ENCODE results near the gene PNCK. TPM values are rescaled to one million over a fixed set of nuclear protein-coding genes. Genes with fewer than 3 reads are reported as not detected.
"Not testable (repeated sequence)": the region's sequence is repeated elsewhere in the genome, so short reads cannot be mapped to it uniquely, and the experiment has no call there.

The PNCK gene
- total RNA-seq, 1 experiment from 2014 or later = 0.70 TPM

GRCh38 chrX:153686711-153687110, 13.1 kb upstream of the PNCK start:
- no peak for DNase-seq (ENCODE audit: low spot score)

GRCh38 chrX:153685751-153686696, 12.4 kb upstream of the PNCK start:
- DNase-seq (ENCODE audit: low spot score) = no peak

DNA sequence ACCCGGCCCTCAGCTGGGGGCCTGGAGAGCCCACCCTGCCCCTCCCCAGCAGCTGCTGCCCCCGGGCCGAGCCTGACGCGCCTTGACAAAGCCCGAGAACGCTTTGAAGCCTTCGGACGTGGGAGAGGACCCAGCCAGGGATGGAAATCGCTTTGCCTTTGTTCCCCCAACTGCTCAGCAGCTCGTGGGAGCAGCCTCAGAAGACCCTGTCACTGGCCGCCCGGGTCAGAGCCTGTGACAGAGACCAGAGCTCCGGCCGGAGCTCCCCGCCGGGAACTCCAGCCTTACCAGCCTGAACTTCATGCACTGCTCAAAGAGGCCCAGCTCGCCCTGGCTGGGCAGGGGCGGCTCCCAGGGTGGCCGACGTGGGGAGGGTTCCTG, 11.5 kb upstream of the PNCK start:
- DNase-seq (ENCODE audit: low spot score) = no peak

GRCh38 chrX:153684467-153685155, 11.0 kb upstream of the PNCK start:
- no peak for DNase-seq (ENCODE audit: low spot score)

DNA sequence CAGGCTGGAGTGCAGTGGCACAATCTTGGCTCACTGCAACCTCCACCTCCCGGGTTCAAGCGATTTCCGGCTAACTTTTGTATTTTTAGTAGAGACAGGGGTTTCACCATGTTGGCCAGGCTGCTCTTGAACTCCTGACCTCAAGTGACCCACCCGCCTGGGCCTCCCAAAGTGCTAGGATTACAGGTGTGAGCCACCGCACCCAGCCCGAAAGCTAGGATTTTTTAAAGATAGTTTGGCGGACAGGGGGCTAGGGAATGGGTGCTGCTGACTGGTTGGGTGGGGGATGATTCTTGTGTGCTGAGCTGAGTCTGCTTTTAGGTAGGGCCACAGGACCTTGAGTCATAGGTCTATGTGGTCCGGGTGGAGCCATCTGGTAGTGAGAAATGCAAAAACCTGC, 9.9 kb upstream of the PNCK start:
- not testable (repeated sequence) for DNase-seq (ENCODE audit: low spot score)

- no peak for DNase-seq (ENCODE audit: low spot score)
These were observed 7.6 kb upstream of the PNCK start for GRCh38 chrX:153681175-153681574.

DNA sequence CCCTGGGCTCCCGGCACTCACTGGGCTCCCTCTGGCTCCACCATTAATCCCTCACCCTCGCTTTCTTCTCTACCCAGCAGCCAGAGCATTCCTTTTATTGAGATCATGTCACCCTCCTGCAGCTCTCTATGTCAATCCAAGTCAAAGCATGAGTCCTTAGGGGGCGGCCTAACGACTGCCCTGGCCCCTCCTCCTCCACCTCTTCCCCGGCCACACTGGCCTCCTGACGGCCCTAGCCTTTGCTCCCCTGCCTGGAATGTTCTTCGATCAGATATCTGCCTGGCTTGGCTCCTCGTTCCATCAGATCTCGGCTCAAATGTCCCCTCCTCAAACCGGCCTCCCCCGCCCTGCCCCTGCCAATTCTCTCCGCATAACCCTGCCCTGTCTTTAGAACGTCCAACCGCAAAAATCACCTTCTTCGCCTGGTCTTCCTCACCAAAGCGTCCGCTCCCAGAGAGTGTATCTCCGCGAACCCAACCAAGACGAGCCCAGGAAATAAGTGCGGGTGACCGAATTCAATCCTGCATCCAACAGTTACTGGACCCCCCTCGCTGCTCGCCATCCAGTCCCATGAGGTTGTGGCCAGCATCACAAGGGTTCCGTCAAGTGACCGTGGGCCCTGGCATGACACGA, 722 bp upstream of the PNCK start:
- no peak for DNase-seq (ENCODE audit: low spot score)

DNA sequence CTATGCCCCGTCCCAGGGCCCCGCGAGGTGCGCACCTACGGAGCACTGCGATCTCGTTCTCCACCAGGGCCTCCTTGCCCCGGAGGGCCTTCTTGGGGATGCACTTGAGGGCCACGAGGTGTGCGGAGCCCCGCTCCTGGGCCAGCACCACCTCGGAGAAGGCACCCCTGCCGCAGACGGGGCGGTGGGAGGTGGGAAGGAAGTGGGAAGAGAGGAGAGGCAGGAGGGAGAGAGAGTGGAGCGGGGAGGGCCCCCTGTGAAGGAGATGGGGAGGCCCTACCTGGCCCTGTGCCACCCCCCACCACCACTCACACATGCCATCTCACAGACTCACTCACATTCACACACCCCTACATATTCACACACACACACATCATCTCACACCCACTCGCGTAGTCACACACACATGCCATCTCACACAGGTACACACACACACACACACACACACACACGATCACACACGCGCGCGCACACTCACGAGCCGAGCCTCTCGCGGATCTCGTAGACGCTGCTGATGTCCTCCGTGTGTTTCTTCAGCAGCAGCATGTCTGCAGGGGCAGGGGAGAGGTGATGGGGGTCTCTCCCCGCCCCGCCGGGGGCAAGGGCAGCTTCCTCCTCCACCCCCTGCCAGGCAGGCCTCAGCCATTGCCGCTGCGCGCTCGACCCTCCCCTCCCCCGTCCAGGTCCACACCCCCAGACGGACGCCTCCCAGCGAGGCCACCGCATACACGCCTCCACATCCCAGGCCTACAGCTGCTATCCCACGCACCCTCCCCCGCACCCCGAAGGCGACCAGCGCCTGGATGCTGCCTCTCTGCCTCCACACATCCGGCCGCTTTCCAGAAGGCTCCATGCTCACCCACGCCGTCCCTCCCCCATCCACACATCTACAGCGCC, 834 bp downstream of the PNCK start:
- DNase-seq (ENCODE audit: low spot score) = no peak

DNA sequence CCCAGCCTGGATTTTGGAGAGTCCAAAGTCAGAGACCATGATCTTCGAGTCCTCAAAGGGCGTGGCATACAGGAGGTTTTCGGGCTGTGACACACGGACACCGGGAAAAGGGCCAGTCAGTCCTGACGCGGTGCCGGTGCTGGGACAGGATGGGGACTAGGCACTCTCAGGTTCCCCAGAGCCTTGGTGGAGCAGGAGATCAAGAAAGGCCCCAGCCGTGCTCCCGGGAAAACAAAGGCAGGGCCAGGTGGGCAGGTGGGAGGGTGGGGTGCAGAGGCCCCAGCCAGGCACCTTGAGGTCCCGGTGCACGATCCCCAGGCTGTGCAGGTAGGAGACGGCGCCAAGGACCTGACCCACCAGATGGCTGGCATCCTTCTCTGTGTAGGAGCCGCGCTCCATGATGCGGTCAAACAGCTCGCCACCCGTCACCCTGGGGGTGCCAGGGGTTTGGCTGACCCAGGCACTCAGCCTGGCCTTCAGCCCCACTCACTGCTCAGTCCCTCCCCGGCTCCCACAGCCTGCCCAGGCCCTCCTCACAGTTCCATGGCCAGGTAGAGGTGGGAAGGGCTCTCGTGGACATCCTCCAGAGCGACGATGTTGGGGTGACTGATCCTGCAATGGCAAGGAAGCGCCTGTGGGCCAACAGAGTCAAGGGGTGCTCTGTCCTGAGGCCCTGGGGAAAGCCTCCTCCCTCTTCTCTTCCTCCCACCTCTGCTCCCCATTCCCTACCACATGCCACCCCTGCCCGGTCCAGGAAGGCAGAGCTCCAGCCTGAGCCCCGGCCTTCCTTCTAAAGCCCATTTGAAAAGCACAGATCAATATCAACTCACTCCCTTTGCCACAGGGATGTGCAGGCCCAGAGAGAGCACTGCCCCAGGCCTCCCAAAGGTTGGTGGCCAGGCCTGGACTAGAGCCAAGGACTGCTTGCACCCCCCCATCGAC, 1.8 kb downstream of the PNCK start:
- DNase-seq (ENCODE audit: low spot score) = no peak

GRCh38 chrX:153670748-153671588, 2.6 kb downstream of the PNCK start:
- no peak for DNase-seq (ENCODE audit: low spot score)

DNA sequence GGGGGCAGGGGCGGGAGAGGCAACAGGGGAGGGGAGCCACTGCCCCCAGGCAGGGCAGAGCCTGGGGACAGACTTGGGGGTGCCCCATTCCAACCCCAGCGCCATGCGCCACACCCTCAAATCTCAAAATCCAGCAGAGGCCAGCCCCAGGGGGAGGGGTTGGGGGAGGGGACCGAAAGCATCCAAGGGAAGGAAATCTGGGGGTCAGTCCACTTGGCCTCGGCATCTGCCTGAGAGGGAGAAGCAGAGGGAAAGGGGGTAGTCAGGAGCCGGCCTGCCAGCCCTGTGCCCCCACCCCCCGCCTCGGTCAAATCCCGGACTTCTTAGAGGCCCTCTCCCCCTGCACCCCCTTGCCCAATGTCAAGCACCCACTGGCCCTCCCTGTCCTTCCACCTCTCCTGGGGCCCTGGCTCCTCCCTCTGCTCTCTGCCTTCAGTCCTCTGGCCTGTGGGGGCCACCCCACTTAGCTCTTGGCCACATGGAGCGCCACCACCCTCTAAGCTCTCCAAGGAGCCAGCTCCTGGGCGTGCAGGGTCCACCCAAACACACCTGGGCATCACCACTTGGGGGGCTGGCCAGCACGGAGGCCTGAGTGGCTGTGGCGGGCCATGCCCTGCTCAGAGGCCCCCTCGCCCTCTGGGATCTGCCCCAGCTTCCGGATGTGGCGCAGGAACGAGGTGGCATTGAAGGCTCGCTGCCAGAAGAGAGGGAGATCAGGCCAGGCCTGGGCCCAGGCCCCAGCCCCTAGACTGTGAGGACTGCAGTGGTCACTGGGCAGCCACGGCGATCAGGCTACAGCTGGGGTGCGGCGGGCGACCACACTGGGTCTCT, 3.5 kb downstream of the PNCK start:
- DNase-seq (ENCODE audit: low spot score) = no peak

DNA sequence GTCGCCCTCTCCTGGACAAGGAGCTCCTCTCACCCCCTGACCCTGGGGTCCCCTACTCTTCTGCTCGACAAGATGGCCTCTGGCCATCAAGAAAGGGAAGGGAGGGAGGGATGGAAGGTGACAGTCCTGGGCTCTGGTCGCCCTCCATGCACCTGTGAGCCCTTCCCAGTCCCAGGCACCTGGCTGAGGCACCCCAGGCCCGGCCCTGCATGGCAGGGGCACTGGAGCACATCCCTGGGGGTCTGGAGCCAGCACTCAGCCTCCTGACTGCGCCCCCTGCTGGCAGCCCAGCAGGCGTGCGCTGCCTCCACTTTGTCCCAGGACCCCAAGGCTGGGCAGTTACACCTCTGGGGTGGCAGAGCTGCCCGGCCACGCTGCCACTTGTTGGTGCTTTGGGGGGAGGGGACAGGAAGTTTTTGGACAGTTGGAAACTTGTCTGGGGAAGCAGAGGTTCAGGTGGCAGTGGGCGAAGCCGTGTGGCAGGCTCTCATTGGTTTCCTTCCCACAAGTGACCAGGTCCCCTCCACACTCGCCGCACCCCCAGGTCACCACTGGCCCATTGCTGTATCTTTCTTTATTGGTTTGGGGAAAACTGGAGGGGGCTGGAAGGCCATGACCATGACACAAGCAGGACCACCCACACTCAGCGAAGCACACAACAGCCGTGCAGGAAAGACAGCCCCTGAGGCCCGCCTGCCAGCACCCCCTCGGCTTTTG, 4.3 kb downstream of the PNCK start:
- DNase-seq (ENCODE audit: low spot score) = no peak

- DNase-seq (ENCODE audit: low spot score) = no peak
These were observed 5.0 kb downstream of the PNCK start for GRCh38 chrX:153668423-153669173.

DNA sequence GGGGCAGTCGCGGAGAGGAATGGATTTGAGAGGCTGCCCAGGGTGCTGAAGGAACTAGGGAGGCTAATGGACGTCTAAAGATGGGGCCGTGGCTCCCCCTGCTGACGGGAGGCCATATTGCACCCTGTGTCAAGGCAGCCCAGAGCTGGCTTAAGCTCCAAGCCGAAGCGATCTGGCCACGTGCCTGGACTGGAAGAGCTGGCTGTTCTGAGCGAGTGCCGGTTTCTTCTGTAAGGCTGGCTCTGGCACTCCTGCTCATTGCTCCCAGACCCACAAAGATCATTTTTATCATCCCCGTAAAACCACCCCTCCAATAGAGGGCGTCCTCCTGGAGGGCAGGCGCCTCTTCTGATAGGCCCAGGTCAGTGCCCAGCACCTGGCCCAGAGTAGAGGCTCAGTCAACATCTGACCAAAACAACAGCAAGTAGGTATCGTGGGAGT, 5.6 kb downstream of the PNCK start:
- peak; percentile 77 for DNase-seq (ENCODE audit: low spot score)

DNA sequence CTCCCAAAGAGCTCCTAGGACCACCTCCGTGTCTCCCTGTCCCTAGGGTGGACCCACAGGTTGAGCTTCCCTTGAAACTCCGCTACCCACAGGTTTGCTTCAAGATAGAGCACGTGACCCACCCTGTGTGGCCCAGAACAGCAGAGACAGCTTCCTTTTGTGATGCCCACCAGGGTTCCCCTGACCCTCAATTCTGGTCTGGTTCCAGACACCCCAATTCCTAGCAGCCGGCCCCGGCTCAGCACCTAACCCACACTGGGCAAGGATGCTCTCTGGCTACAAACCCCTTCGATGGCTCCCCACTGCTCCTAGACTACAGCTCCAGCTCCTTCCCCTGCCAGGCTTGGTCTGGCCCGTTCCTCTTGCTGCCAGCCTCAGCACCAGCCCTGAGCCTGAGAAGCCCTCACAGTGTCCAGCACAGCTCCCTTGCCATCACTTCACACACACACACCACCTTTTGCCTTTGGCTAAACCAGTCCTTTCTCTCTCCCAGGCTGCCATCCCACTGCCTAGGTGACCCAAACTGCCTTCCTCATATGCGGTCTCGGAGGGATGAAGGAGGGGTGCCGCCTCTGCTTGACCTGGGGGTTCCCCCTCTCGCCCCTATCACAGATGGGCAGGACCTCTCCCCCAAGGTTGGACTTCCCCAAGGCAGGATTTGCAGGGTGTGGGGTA, 6.2 kb downstream of the PNCK start:
- no peak for DNase-seq (ENCODE audit: low spot score)

DNA sequence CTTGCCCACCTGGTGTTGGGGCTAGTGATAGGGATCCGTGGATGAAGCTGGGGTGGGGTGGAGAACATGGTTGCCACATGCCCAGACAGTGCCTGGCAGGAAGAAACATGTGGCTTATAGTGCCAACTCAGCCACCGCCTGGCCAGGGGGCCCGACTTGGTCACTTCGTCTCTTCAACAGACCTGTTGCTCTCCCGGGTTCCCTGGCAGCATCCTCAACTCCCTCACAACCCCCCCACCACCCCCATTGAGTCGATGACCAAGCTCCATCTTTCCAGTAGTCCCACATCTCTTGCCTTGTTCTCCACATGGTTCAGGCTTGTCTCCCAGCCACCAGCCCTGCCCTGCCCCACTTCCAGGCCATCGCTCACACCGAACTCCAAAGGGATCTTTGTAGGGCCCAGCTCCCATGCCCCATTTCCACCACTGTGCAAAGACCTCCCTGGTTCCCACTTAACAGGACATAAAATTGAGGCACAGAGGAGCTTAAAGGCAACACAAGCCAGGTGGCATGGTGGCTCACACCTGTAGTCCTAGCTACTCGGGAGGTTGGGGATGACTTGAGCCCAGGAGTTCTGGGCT, 7.8 kb downstream of the PNCK start:
- DNase-seq (ENCODE audit: low spot score) = no peak
